Measurements from ENCODE around the gene COPG2. TPM values are rescaled to one million over a fixed set of nuclear protein-coding genes. Genes with fewer than 3 reads are reported as not detected.

COPG2 gene
- total RNA-seq, 1 experiment from 2014 or later = 17.6 TPM

GRCh38 chr7:130700760-130701159 is 32.2 kb upstream of the COPG2 start:
- DNase-seq (ENCODE audit: low spot score) = no peak
- TF ChIP-seq EZH2 (IDR thresholded peaks at IDR 0.05; ENCODE audit: borderline replicate concordance, low read depth, low read length, poor library complexity, severe bottlenecking) = no peak
- no peak for TF ChIP-seq CTCF (conservative IDR thresholded peaks at IDR 0.05; ENCODE audit: low read depth, low read length)
- no peaks in the 10 kb centered on the region for H3K4me1 ChIP-seq (ENCODE audit: insufficient read depth, low read length, poor library complexity, severe bottlenecking)
- H3K27me3 ChIP-seq (replicated peaks; ENCODE audit: insufficient read depth, low read depth, low read length, poor library complexity) = peaks cover 6% of the 10 kb centered on the region
- ChIA-PET CTCF (no interaction called here), POLR2A (ENCODE audit: low non-redundant PET) (no interaction called here)
- BruUV-seq (replicated peaks) = no TSS peak
- H3K27ac ChIP-seq (ENCODE audit: low read depth, low read length, poor library complexity, severe bottlenecking) = no peak overlapping the region
- no peak overlapping the region for H3K4me3 ChIP-seq (ENCODE audit: low read depth, low read length, poor library complexity, severe bottlenecking)
- H3K36me3 ChIP-seq (ENCODE audit: insufficient read depth, low read length, poor library complexity, severe bottlenecking) = no peaks in the 10 kb centered on the region
- intact Hi-C loops (cut with micrococcal nuclease; ENCODE audit: unreplicated experiment) = no loop called here
- no peaks in the 10 kb centered on the region for H3K9me3 ChIP-seq (ENCODE audit: low read depth, low read length, poor library complexity, severe bottlenecking)

- no peak for DNase-seq (ENCODE audit: low spot score)
- CTCF ChIA-PET = no interaction called here
- POLR2A ChIA-PET (ENCODE audit: low non-redundant PET) = no interaction called here
- TF ChIP-seq CTCF (conservative IDR thresholded peaks at IDR 0.05; ENCODE audit: low read depth, low read length) (no peak), EZH2 (IDR thresholded peaks at IDR 0.05; ENCODE audit: borderline replicate concordance, low read depth, low read length, poor library complexity, severe bottlenecking) (no peak)
- intact Hi-C loops (cut with micrococcal nuclease; ENCODE audit: unreplicated experiment) = no loop called here
- no peak overlapping the region for H3K4me3 ChIP-seq (ENCODE audit: low read depth, low read length, poor library complexity, severe bottlenecking)
- H3K27ac ChIP-seq (ENCODE audit: low read depth, low read length, poor library complexity, severe bottlenecking) = no peak overlapping the region
- H3K36me3 ChIP-seq (ENCODE audit: insufficient read depth, low read length, poor library complexity, severe bottlenecking) = no peaks in the 10 kb centered on the region
- no peaks in the 10 kb centered on the region for H3K4me1 ChIP-seq (ENCODE audit: insufficient read depth, low read length, poor library complexity, severe bottlenecking)
- BruUV-seq (replicated peaks) = no TSS peak
- H3K9me3 ChIP-seq (ENCODE audit: low read depth, low read length, poor library complexity, severe bottlenecking) = no peaks in the 10 kb centered on the region
- peaks cover 4% of the 10 kb centered on the region for H3K27me3 ChIP-seq (replicated peaks; ENCODE audit: insufficient read depth, low read depth, low read length, poor library complexity)
These were observed 31.1 kb upstream of the COPG2 start for GRCh38 chr7:130699686-130700085.

GRCh38 chr7:130697820-130698219 is 29.3 kb upstream of the COPG2 start:
- intact Hi-C loops (cut with micrococcal nuclease; ENCODE audit: unreplicated experiment) = no loop called here
- Histone ChIP-seq H3K4me3 (ENCODE audit: low read depth, low read length, poor library complexity, severe bottlenecking) (no peak overlapping the region), H3K9me3 (ENCODE audit: low read depth, low read length, poor library complexity, severe bottlenecking) (no peaks in the 10 kb centered on the region), H3K27ac (ENCODE audit: low read depth, low read length, poor library complexity, severe bottlenecking) (no peak overlapping the region), H3K27me3 (replicated peaks; ENCODE audit: insufficient read depth, low read depth, low read length, poor library complexity) (no peaks in the 10 kb centered on the region), H3K4me1 (ENCODE audit: insufficient read depth, low read length, poor library complexity, severe bottlenecking) (no peaks in the 10 kb centered on the region), H3K36me3 (ENCODE audit: insufficient read depth, low read length, poor library complexity, severe bottlenecking) (no peaks in the 10 kb centered on the region)
- ChIA-PET POLR2A (ENCODE audit: low non-redundant PET) (no interaction called here), CTCF (no interaction called here)
- no TSS peak for BruUV-seq (replicated peaks)
- TF ChIP-seq EZH2 (IDR thresholded peaks at IDR 0.05; ENCODE audit: borderline replicate concordance, low read depth, low read length, poor library complexity, severe bottlenecking) (no peak), CTCF (conservative IDR thresholded peaks at IDR 0.05; ENCODE audit: low read depth, low read length) (no peak)
- no peak for DNase-seq (ENCODE audit: low spot score)
